Measurements from ENCODE around the gene CAMSAP3.

Gene CAMSAP3

DNA sequence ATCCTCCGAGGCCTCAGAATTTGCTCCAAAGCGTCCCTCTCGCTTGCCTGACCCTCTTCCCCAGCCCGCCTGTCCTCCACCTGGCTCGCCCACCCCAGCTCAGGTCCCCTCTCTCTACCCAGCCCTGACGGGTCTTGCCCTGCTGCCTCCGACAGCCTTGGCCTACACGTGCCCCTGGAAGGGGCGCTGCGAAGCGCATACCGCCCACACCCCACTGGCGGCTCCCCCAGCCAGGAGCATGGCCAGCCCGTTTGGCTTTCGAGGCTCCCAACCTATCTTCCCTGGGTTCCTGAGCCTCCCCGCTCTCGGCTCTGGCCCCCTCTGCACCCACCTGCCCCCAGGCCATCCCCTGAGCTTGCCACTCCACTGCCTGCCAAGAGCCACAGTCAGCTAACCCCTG is 29.1 kb downstream of the CAMSAP3 start:
- DNase-seq (ENCODE audit: low read depth) = no peak
- H3K4me3 ChIP-seq (ENCODE audit: low read depth, low read length) = no peak overlapping the region
- TF ChIP-seq, protein P1, sequence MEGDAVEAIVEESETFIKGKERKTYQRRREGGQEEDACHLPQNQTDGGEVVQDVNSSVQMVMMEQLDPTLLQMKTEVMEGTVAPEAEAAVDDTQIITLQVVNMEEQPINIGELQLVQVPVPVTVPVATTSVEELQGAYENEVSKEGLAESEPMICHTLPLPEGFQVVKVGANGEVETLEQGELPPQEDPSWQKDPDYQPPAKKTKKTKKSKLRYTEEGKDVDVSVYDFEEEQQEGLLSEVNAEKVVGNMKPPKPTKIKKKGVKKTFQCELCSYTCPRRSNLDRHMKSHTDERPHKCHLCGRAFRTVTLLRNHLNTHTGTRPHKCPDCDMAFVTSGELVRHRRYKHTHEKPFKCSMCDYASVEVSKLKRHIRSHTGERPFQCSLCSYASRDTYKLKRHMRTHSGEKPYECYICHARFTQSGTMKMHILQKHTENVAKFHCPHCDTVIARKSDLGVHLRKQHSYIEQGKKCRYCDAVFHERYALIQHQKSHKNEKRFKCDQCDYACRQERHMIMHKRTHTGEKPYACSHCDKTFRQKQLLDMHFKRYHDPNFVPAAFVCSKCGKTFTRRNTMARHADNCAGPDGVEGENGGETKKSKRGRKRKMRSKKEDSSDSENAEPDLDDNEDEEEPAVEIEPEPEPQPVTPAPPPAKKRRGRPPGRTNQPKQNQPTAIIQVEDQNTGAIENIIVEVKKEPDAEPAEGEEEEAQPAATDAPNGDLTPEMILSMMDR (IDR thresholded peaks at IDR 0.05; ENCODE audit: insufficient read depth, low read depth, low read length, missing control alignments) = no peak

DNA sequence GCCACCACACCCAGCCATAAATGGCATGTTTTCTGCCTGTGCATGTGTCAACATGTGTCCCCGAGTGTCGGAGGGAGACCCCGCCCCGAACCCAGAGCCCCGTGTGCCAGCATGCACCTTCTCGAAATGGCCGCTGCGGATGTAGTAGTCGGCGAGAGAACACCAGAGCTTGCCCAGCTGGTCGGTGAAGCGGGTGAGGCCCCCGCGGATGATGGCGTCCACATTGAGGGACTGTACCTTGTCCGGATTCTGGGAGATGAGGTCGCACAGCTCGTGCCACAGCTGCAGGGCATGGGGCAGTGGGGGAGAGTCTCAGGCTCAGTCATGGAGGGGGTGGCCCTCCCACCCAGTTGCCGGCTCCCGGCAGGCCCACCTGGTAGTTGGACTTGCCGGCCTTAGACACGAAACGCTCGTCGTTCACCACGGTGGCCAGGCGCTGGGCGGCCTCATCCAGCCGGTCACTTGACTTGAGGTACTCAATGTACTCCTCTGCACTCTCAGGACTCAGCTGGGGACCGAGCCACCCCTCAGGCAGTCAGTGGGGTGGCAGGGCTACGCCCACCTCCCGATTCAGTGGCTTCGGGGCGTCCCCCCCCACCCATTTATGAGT is 30.2 kb downstream of the CAMSAP3 start:
- H3K4me3 ChIP-seq (ENCODE audit: low read depth, low read length) = no peak overlapping the region
- TF ChIP-seq, protein P1 (IDR thresholded peaks at IDR 0.05; ENCODE audit: insufficient read depth, low read depth, low read length, missing control alignments) = no peak
- no peak for DNase-seq (ENCODE audit: low read depth)

DNA sequence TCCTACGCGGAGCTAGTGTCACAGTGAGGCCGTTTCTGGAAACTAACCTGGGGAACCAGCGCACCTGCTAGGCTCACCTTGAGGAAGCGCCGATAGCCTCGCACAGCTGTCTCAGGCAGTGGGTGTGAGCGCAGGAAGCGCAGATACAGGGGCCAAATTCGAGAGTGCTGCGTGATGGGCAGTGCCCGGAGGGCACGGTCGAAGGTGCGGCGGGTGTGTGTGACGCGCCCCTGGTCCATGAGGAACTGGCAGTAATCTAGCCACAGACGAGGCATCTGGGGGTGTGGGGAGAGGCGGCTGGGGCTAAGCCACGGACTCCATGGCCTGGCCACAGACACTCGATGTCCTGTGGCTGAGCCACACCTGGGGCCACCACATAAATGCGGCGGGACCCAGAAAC is 31.5 kb downstream of the CAMSAP3 start:
- TF ChIP-seq, protein P1 (IDR thresholded peaks at IDR 0.05; ENCODE audit: insufficient read depth, low read depth, low read length, missing control alignments) = no peak
- H3K4me3 ChIP-seq (ENCODE audit: low read depth, low read length) = no peak overlapping the region
- DNase-seq (ENCODE audit: low read depth) = no peak

DNA sequence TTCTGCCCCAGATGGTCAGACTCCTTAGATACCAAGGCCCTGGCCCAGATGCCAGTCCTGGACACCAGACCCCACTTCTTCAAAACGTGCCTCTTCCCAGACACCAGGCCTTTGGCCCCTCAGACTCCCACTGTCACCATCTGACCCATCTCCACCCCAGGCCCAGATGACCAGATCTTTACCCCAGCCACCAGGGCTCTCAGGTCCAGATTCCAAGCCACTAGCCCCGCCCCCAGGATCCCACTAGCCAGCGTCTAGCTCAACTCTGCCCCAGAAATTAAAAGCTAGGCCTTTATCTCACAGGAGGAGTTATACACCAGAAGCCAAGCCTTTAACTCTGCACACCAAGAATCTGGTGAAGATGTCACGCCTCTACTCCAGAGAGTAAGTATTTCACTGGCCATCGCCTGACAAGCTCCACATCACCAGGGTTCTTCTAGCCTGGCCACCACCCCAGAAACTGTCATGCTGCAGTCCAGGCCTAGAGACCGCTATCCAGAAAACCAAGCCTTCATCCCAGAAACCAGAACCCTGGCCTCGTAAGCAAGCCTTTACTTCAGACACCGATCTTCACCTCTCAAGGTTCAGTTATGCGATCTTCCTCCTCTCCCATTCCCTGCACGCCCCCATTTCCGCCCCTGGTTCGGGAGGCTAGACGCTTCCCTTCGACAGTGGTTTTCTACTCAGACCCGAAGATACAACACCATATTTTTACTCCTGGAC is 33.1 kb downstream of the CAMSAP3 start:
- peak overlapping the region; percentile 93 for H3K4me3 ChIP-seq (ENCODE audit: low read depth, low read length)
- TF ChIP-seq, protein P1 (IDR thresholded peaks at IDR 0.05; ENCODE audit: insufficient read depth, low read depth, low read length, missing control alignments) = no peak
- no peak for DNase-seq (ENCODE audit: low read depth)

DNA sequence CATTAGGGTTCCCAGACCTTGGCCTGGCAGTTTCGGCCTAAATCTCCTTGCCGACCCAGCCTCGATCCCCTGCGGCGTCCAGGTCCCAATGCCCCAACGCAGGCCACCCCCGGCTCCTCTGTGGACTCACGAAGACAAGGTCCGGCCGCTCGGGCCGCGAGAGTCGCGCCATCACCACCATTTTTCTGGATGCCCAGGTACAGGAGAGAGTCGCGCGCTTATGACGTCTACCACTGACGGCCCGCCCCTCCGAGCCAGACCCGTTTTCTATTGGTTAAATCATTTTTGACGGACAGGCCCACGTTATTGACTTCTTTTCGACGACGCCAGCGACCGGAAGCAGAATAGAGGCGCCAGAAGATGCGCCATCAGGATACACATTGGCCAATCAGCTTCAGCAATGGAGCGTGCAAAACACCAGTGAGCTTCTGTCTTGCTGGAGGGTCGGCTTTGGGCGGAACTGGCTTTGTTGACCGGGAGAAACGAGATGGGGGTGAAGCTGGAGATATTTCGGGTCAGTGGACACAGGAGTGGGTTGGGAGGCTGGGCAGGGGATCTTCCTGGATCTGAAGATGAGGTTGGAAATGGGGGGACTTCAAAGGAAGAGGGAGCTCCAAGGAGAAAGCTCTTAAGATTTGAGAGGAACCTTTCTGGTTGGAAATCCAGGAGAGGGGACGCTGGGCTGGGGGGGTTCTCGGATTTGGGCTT is 33.8 kb downstream of the CAMSAP3 start, which contains the start of the genes PET100 and XAB2:
Gene PET100, plus strand, starts transcription at position 447 of the 708 bp plus-strand sequence. Its CDS starts 41 bp downstream, at position 488.
Gene XAB2, minus strand, starts transcription at position 199 of the 708 bp plus-strand sequence. Its CDS starts 18 bp downstream, at position 181.
- peak within 1 kb of the TSS; percentile 93 for H3K4me3 ChIP-seq (ENCODE audit: low read depth, low read length)
- peak; percentile 99 for DNase-seq (ENCODE audit: low read depth)
- TF ChIP-seq, protein P1 (IDR thresholded peaks at IDR 0.05; ENCODE audit: insufficient read depth, low read depth, low read length, missing control alignments) = no peak

DNA sequence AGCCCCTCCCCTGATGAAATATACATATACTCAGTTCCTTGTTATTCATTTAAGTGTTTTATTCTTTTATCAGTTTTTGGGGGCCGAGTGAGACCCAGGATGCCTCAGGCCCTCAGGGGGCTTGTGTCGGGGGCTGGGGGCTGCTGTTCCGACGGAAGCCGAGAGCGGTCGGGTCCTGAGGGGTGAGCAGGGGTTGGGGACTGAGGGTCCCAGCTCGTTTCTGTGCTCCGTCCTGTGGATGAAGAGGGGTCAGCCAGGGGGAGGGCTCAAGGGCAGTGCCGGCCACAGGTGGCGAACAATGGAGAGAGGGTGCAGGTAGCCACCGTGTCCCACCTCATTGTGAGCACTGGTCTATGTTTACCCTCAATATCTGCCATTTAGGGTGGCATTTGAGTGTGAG is 35.9 kb downstream of the CAMSAP3 start:
- no peak overlapping the region for H3K4me3 ChIP-seq (ENCODE audit: low read depth, low read length)
- TF ChIP-seq, protein P1 (IDR thresholded peaks at IDR 0.05; ENCODE audit: insufficient read depth, low read depth, low read length, missing control alignments) = no peak
- no peak for DNase-seq (ENCODE audit: low read depth)

Data from GM12865 (cell line).